ENCODE measurements around the gene TEPSIN.

TEPSIN gene

DNA sequence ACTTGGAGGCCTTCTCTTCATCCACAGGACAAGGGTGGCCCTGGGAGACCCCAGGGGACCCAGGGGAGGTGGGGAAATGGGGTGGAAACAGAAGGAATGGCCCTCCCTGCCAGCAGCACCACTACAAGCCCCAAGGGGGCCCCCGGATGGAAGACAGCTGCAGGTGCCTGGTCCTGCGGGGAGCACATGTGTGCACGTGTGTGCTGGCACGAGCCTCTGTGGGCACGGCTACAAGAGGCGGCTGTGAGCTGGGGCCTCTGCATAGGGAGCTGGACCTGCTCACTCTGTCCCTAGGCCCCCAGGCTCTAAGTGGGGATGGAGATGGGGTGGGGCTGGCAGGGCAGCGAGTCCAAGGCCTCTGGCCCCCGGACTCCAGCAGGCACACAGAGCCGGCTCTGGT, 59.6 kb downstream of the TEPSIN start:
- Mint-ChIP-seq H3K4me3 (no peak overlapping the region), H3K9me3 (no peaks in the 10 kb centered on the region), H3K27ac (no peak overlapping the region), H3K4me1 (no peaks in the 10 kb centered on the region), H3K27me3 (peaks cover 3% of the 10 kb centered on the region), H3K36me3 (ENCODE audit: low read depth) (no peaks in the 10 kb centered on the region)
- ATAC-seq (no peak), DNase-seq (no peak)
